ENCODE measurements around the gene SOAT1.

DNA sequence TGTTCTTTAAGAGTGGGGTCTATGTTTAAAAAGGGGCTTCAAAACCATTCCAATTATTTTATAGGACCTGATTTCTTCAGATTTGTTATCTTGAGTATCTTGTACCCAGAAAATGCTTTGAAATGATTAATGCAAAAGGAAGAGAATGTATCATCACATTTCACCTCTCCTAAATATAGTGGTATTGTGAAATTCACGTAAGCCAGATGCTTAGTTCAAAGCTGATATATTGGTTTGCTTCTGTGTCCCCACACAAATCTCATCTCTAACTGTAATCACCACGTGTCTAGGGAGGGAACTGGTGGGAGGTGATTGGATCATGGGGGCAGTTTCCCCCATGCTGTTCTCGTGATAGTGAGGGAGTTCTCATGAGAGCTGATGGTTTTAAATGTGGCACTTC is 8.5 kb downstream of the SOAT1 start:
- TF ChIP-seq POLR2A (IDR thresholded peaks at IDR 0.05): no peak
- TF ChIP-seq, protein P1, sequence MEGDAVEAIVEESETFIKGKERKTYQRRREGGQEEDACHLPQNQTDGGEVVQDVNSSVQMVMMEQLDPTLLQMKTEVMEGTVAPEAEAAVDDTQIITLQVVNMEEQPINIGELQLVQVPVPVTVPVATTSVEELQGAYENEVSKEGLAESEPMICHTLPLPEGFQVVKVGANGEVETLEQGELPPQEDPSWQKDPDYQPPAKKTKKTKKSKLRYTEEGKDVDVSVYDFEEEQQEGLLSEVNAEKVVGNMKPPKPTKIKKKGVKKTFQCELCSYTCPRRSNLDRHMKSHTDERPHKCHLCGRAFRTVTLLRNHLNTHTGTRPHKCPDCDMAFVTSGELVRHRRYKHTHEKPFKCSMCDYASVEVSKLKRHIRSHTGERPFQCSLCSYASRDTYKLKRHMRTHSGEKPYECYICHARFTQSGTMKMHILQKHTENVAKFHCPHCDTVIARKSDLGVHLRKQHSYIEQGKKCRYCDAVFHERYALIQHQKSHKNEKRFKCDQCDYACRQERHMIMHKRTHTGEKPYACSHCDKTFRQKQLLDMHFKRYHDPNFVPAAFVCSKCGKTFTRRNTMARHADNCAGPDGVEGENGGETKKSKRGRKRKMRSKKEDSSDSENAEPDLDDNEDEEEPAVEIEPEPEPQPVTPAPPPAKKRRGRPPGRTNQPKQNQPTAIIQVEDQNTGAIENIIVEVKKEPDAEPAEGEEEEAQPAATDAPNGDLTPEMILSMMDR (IDR thresholded peaks at IDR 0.05): no peak
- TF ChIP-seq POLR2AphosphoS5 (IDR thresholded peaks at IDR 0.05): no peak

Measured in stomach (tissue), 4 donors.